A172 (cell line): ENCODE measurements around the gene IL3. TPM values are rescaled to one million over a fixed set of nuclear protein-coding genes. Genes with fewer than 3 reads are reported as not detected.

Source experiments
- DNase-seq: peaks from one replicate; pipeline ENCODE4 v3.0.0-alpha.2; 2015; ENCODE audit warnings: low spot score
- total RNA-seq: library from RNA; depleted of rRNA; stranded (reverse); fragments of >200 nt; shearing (Covaris generic); gene quantifications from 2 replicates; pipeline ENCODE4 v1.2.3, GENCODE V29; 2014; rRNA removed

The IL3 gene
- total RNA-seq, 1 experiment from 2014 or later = not detected

DNA sequence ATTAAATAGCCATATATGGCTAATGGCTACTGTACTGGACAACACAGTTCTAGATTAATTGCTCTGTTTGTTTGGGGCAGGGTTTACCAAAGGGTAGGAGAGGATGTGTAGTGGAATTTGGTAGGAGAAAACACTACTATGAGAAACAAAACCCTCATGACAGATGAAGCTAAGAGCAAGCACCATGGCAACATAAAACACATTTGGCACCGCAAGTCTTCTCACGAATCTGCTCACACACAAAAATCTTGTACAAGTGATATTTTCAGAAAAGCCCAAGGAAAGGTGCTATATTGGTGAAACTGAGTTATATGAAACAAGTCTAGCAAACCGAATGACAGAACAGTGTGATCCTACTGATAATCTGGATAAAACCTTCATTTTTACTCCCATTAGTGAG lies 51.7 kb downstream of the IL3 start:
- no peak for DNase-seq

Other genes starting within 250 kb of the IL3 start
- gene MEIKIN, start 115.0 kb upstream of the IL3 start, total RNA-seq = not detected in 2 replicates
- gene ACSL6, start 49.0 kb upstream of the IL3 start, total RNA-seq = 0.07 and 0.24 TPM in 2 replicates
- gene CSF2, start 13.1 kb downstream of the IL3 start, total RNA-seq = 0.67 and 1.3 TPM in 2 replicates
- gene P4HA2, start 167.2 kb downstream of the IL3 start, total RNA-seq = 58.7 and 71.7 TPM in 2 replicates
- 0.05 TPM in 1 of 2 replicates, not detected in the other for gene PDLIM4, start 197.0 kb downstream of the IL3 start, total RNA-seq
- gene SLC22A4, start 233.7 kb downstream of the IL3 start, total RNA-seq = 4.9 and 5.8 TPM in 2 replicates